Stimulated activated CD8-positive, alpha-beta memory T cell treated with anti-CD3 and anti-CD28 coated beads, Interleukin-4, amount 100 ng/mL, for 1 hour (primary cell): Measurements from ENCODE around the gene THAP12.
"Not testable (repeated sequence)": the region's sequence is repeated elsewhere in the genome, so short reads cannot be mapped to it uniquely, and the experiment has no call there.

Experiments
- DNase-seq, 2 donors: peaks; one replicate each; pipeline ENCODE4 v3.0.0-alpha.2; 2020; ENCODE audit warnings: low read depth in 2 of 2, low spot score in 1 of 2

The THAP12 gene, protein sequence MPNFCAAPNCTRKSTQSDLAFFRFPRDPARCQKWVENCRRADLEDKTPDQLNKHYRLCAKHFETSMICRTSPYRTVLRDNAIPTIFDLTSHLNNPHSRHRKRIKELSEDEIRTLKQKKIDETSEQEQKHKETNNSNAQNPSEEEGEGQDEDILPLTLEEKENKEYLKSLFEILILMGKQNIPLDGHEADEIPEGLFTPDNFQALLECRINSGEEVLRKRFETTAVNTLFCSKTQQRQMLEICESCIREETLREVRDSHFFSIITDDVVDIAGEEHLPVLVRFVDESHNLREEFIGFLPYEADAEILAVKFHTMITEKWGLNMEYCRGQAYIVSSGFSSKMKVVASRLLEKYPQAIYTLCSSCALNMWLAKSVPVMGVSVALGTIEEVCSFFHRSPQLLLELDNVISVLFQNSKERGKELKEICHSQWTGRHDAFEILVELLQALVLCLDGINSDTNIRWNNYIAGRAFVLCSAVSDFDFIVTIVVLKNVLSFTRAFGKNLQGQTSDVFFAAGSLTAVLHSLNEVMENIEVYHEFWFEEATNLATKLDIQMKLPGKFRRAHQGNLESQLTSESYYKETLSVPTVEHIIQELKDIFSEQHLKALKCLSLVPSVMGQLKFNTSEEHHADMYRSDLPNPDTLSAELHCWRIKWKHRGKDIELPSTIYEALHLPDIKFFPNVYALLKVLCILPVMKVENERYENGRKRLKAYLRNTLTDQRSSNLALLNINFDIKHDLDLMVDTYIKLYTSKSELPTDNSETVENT

DNA sequence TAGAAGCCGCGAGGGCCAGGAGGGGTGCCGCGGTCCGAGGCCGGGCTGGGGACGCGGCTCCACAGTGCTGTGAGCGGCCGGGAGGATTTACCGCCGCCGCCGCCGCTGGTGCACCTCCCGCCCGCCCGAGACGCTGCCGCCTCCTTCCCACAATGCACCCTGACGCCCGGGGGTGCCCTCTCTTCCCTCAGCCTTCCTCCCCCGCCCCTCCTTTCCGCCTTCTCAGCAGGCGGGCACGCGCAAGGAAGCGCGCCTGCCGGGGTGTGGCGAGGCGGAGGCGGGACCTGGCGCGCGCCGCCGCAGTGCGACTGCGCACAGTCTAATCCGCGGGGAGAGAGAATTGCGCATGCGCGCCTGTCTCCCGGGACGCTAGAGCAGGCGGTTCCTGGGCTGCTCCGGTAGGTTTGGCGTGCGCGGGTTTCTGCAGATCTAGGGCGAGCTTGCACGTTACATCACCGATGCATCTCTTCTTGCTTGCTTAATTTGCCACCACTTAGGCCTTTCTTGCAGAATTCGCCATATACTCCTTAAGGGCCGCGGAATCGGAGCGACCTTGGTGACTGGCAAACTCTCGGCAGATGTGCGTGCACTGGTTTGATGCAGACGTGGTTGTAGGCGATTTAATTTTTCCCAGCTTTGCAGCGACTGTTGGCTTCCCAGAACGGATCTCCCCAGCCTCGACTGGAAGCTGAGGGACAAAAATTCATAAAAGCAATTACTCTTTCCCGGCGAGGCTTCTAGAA is at the start of gene THAP12, which contains the start of gene GVQW3:
Gene THAP12, minus strand, starts transcription at position 156 of the 743 bp plus-strand sequence. CDS start 296 bp downstream, outside the sequence.
Gene GVQW3, plus strand, starts transcription at position 347 of the 743 bp plus-strand sequence. CDS start 506 bp downstream, outside the sequence.
- peak; percentile 86 to 94 for DNase-seq

DNA sequence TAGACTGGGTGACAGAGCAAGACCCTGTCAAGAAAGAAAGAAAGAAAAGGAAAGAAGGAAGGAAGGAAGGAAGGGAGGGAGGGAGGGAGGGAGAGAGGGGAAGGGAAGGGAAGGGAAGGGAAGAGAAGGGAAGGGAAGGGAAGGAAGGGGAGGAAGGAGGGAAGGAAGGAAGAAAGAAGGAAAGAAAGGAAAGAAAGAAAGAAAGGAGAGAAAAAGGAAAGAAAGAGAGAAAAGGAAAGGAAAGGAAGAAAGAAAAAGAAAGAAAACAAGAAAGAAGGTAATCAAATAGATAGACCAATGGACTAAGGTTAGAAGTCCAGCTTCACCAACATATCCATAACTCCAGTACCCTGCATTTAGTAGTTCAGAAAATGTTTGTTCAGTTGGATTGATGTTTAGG is 45.7 kb upstream of the THAP12 start:
- no peak for DNase-seq

DNA sequence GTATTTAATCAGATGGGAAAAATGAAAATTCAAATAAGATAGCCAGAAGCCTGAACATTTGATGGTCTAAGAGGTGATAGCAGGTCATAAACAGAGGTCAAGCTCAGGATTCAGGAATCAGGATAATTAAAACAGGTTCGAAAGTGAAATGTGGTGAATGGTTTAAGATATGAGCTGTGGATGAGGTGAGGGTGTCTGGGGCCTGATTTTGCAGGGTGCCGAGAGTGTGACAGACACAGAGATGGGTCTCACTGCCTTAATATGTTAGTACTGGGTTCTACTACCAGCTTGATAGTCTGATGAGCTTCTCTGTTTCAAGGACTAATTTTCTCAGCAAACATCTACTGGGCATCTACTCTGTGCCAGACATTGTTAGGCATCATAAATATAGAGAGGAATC is 44.0 kb upstream of the THAP12 start:
- no peak for DNase-seq

DNA sequence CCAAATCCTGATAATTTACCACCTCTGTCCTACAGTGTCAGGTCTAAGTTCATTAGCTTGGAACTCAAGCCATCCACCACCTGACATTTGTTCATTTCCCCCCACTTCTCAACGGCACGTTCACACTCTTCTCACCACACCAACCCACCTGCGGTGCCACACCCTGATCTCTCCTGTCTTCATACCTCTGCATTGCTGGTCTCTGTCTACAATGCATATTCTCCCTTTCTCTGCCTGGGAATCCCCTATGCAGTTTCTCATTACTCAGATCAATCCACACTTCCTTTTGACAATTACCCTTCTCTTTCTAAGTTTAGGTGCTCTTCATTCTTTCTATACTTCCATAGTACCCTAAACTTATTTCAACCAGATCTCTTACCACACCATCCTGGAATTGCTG is 43.4 kb upstream of the THAP12 start:
- DNase-seq = no peak

DNA sequence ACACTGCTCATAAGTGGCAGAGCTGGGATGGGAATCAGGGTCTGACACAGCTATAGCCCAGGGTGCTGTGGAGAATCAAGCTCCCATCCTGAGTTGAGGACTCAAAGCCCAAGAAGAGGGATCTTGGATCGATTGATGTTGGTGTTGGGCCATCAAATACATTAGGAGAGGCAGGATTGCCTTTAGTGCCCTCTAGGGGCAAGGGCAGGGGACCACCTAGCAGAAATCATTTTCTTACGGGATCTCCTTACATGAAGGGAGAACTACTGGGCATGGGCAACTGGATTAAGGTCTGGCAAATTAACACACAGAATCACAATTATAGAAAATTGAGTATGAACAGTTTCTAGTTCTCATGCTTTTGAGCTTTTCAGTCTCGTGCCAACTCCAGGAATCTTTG is 39.0 kb upstream of the THAP12 start:
- DNase-seq = no peak

DNA sequence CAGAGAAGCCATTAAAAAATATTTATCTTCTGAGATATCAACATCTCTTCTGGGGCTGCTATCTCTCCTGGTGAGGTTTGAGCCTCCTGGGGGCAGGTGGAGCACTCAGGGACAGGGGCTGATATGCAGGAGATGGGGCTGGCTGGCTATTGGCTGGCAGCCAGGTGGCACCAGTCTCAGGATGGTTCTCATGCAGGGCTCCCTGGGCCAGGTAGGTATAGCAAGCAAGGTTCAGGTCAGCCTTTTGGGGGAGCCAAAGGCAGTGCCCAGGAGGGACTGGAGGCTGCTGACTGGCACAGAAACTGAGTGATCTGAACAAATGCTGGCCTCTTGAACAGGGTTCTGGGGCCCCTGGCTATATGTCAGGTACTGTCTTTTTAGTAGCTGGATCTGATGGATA is 34.1 kb upstream of the THAP12 start:
- no peak for DNase-seq

DNA sequence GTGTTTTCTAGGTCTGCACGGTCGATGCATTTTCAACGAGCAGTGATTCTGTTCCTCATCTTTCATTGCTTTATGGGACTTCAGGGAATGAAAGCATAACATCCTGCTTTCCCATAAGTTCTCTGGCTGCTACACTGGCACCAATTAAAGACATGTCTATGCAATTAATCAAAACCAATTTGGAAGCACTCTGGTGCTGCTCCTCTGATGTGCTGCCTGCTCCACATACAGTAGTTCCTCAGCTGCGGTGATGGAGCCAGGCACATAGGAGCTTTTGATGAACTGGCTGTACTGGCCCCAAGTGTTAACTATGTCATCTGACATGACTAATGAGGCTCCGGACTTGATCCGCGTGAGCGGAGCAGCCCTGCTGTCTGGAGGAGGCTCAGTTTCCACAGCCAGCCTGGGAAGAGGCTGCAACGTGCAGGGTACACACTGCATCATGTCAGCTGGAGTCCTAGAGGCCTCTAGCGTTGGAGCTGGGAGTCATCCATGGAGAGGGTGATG is 30.0 kb upstream of the THAP12 start:
- DNase-seq = no peak

DNA sequence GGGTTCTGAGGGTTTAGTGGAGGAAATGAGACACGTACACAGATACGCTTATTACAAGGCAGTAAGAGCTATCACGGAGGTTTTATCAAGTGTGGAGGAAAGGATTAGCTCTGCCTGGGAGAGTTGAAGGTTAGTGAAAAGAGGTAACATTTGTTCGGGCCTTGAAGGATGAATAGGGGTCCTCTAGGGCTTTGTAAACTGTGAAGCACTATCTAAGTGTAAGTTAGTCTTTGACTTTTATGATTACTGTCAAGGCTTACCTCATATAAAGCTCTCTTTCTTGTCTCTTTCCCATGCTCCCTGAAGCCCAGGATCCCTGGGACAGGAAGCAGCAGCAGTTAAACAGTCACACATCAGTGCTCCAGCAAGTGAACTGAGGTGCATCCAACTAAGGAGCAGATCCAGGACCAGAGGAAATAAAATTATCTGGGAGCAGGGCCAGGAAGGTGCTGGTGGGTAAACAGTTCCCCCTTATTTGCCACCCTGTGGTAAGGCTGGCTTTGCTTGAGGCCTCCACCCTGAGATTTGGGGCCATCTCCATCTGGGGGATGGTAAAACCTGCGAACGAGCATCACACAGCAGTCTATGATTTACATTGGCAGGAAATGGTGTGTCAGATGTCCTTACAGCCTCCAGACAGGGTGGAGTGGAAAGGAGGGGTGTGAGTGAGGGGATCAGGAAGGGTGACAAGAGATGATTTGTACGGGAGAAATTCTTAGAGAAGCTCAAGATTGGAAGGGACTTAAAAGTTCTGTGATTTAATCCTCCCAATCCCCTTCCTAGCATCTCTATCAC is 27.4 kb upstream of the THAP12 start:
- no peak for DNase-seq

DNA sequence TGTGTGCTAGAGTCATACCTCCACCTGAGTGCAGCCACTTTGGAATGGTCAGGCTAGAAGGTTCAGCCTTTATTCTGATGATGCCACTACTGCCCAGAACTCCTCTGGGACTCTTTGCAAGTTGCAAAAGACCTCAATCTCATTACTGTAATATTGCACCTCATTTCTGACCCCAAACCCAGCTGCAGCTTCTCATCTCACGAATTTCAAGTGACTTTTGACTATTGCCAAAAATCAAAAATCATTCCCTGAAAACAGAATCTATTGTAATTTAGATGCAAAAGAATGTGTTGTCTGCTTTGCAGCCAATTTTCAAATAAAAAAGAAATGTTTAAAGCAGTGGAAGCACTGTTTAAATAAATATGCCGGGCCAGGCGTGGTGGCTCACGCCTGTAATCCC is 25.4 kb upstream of the THAP12 start:
- no peak for DNase-seq

DNA sequence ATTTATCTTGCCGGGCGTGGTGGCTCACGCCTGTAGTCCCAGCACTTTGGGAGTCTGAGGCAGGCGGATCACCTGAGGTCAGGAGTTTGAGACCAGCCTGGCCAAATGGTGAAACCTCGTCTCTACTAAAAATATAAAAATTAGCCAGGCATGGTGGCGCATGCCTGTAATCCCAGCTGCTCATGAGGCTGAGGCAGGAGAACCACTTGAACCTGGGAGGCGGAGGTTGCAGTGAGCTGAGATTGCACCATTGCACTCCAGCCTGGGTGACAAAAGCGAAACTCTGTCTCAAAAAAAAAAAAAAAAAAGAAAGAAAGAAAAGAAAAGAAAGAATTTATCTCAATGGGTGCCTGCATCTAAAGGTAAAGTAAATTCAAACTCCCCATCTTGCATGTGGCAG is 20.6 kb upstream of the THAP12 start:
- not testable (repeated sequence) for DNase-seq

DNA sequence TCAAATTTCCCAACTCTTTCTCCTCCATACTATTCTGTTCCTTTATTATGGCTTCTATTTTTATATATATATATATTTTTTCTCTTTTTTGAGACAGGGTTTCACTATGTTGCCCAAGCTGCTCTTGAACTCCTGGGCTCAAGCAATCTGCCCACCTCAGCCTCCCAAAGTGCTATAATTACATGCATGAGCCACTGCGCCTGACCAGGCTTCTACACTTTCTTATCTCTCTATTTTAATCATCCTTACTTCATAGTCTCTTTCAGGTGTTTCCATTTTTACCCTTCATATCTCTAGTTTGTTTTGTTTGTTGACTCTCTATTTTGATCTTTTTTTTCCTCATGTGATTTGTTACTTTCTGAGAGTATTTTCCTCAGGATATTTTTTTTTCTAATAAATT is 20.0 kb upstream of the THAP12 start:
- no peak for DNase-seq

DNA sequence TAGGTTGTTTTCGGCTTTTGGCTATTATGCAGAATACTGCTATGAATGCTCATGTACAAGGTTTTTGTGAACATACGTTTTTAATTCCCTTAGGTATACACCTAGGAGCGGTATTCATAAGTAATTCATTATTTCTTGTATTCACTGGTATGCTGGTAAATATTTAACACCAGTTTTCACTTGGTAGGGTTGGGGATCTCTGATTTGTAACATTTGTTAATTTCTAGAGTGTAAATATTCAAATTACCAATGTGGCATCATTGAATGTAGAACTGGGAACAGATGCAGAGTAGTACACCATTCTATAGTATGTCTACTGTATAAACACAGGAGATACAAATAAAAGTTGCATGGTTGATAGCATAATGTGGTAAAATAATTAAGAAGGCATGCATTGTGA is 16.5 kb upstream of the THAP12 start:
- DNase-seq = no peak

DNA sequence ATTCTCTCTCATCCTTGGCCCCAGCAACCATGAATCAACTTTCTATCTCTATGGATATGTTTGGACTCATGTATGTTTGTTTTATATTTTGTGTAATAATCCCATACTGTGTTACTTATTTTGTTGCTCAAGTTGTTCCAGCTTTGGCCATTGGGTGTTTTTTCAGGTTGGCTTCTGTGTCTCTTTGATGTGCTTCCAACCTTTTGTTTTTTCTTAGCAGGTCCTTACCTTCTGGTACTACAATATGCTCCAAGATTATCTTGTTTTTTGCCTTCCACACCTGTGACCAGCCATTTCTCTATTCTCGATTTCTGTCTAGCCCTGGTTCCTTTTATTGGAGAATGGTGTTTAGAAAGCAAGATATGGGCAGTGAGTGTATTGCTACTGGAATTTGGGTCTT is 14.4 kb upstream of the THAP12 start:
- no peak for DNase-seq

DNA sequence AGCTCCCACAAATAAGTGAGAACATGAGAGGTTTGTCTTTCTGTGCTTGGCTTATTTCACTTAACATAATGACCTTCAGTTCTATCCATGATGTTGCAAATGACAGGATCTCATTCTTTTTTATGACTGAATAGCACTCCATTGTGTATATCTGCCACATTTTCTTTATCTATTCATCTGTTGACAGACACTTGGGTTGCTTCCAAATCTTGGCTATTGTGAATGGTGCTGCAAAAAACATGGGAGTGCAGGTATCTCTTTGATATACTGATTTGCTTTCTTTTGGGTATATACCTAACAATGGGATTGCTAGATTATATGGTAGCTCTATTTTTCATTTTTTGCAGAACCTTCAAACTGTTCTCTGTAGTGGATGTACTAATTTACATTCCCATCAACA is 13.5 kb upstream of the THAP12 start:
- no peak for DNase-seq

DNA sequence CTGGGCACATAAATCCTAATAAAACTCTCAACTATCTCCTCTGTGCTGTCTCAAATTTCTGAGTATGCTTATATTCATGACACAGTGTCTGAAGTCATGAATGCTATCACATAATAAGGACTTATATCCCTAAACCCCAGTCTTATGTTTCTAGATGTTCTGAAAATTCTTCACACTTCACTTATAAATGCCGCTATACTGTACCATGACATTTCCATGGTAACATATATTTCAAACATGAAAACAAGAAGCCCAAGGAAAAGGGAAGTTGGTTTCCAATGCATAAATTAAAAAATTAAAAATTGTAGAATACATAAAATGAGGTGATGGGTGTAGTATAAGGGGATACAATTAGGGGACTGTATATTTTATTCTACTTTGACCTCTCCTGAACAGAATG is 11.9 kb upstream of the THAP12 start:
- no peak for DNase-seq

DNA sequence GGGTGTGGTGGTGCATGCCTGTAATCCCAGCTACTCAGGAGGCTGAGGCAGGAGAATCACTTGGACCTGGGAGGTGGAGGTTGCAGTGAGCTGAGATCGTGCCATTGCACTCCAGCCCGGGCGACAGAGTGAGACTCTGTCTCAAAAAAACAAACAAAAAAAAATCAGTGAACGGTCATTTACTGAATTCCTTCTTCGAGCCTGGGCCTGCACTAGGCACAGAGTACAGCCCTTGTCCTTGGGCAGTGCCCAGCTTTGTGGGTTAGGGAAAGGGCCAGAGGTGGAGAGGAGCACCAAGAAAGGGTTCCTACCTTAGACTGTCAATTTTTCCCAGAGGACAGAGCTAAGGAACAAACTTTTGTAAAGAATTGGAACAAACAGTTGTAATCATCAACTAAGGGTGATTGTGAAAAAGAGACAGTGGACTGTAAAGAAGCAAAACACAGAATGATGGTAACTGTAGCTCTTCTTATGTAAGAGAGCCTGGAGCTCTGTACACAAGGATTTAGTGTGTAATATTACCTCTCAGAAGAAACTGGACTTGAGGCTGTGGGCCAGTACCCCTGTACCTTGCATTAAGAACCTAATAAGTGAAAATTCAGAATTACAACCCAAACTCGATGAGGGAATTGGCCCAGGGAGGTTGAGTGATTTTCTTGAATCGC is 11.0 kb upstream of the THAP12 start:
- no peak for DNase-seq

DNA sequence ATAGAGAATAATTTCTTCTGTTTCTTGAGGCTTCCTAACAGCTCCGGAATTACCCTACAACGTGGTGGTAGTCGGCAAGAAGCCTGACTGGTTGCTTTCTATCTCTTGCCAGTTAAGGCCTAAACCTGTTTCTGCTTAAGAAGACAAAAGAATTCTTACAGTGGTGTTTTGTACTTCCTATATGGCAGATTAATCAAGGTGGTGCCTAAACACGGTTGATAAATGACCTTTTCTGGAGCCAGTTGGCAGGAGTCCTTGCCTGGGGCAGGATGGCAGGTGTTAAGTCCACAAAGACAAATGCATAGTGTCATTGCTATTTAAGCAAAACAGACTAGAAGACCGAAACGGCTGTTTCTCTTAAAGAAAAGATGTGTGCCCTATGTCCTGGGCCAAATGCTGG is 10.1 kb upstream of the THAP12 start:
- DNase-seq = no peak

DNA sequence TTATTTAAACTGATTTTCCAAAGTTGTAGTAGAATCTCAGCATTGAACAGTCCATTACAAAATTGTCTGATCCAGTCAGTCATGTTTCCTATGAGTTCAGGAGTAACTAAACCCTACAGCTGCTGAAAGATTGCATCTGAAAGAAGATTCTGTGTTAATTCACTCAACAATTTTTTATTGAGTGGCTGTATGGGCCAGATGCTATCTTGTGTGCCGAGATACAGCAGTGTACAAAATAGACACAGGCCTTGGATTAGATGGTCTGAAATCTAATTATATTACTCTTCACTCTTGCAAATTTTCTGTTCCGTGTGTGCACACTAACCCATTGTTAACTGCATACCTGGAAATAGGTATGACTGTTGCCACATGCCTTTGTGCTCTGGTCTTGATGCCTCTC is 7.5 kb upstream of the THAP12 start:
- no peak for DNase-seq

DNA sequence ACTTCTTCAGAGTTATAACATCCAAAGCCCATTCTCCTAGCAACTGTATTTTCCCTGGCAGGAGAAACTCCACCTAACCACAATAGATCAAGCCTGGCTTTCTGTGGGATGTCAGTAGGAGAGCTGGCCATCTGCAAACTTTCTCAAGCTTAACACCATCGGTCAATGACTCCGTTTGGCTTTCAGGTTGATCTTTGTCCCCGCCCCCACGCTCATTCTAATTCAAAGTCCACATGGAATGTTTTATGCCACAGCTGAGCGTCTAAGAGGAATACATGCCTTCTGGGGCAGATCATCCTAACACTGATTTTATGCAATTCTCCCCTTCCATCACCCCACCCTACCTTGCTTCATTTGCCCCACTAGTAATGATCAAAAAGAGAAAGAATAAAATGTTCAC is 5.0 kb upstream of the THAP12 start:
- DNase-seq = no peak

DNA sequence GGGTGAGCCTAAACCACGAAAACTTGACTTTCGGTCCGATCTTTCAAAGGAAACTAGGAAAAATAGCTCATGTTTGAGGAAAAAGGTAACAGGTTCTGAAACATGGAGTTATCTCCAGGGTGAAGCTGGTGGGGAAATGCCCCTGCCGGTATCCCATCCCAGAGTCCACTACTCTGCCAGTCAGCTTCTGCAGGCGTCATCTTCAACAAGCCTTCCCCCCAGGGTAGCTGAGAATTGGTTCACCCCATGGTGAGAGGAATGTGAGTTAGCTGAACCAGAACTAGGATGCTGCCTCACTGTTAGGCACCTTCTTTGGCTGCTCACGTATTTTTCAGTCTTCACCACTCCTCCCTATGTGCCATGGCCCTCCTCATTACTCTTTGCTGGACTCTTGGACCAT is 1.3 kb upstream of the THAP12 start:
- DNase-seq = no peak
